HEK293 (cell line): ENCODE data around the gene MEI4.

Experiments
- CTCF ChIA-PET: fragments of 350-600 bp; formaldehyde crosslinking; extraction: SDS; loops from one replicate; lab custom pipeline; 2021; ENCODE audit warnings: antibody characterized with exemption; lab: Yijun Ruan, JAX
- POLR2A ChIA-PET: fragments of 300-600 bp; formaldehyde crosslinking; extraction: SDS; loops from one replicate; lab custom pipeline; 2020; ENCODE audit warnings: antibody characterized with exemption, inconsistent platforms; lab: Yijun Ruan, JAX
- H3K27ac ChIP-seq: fragments of 200-500 bp; sonication (Bioruptor generic); 2 replicates; pipeline ENCODE4 v1.5.1; 2014; ENCODE audit warnings: low read depth, low read length, control low read depth, inconsistent platforms; ENCODE audit errors: extremely low read depth
- H3K36me3 ChIP-seq, 2 experiments: fragments of 200-500 bp in 1 of 2; sonication (Bioruptor generic) in 1 of 2; 1 replicate in 1 of 2; 2 replicates in 1 of 2; pipeline ENCODE4 v1.5.1; 2014 to 2017; ENCODE audit warnings: inconsistent platforms in 2 of 2, low read length in 2 of 2; ENCODE audit not compliant: control insufficient read depth in 2 of 2, insufficient read depth in 1 of 2
- H3K4me1 ChIP-seq: fragments of 200-500 bp; sonication (Bioruptor generic); 2 replicates; pipeline ENCODE4 v1.5.1; 2014; ENCODE audit warnings: mild to moderate bottlenecking, low read length, inconsistent platforms; ENCODE audit not compliant: control insufficient read depth, insufficient read depth
- H3K4me3 ChIP-seq: 2 replicates; pipeline ENCODE4 v1.5.1; 2011; ENCODE audit warnings: low read depth, mild to moderate bottlenecking, control low read depth, low read length, moderate library complexity
- H3K9me3 ChIP-seq: fragments of 200-500 bp; sonication (Bioruptor generic); 2 replicates; pipeline ENCODE4 v1.5.1; 2014; ENCODE audit warnings: low read depth, low read length, inconsistent platforms; ENCODE audit not compliant: control insufficient read depth, insufficient read depth
- GLIS2 ChIP-seq: fragments of 450-650 bp; formaldehyde crosslinking; IDR thresholded peaks from 2 replicates; pipeline ENCODE4 v1.5.1; 2016; ENCODE audit warnings: missing biosample characterization, missing genetic modification characterization
- KLF7 ChIP-seq: fragments of 450-650 bp; formaldehyde crosslinking; IDR thresholded peaks from 2 replicates; pipeline ENCODE4 v1.5.1; 2016; ENCODE audit warnings: missing biosample characterization, missing genetic modification characterization, borderline replicate concordance
- KLF8 ChIP-seq: fragments of 450-650 bp; formaldehyde crosslinking; IDR thresholded peaks from 2 replicates; pipeline ENCODE4 v1.5.1; 2016; ENCODE audit warnings: missing biosample characterization, missing genetic modification characterization
- MEIS1 ChIP-seq: sonication (generic); formaldehyde crosslinking; IDR thresholded peaks from 2 replicates; pipeline ENCODE4 v1.8.1; 2022; ENCODE audit warnings: missing genetic modification reagents, mild to moderate bottlenecking, borderline replicate concordance
- OVOL3 ChIP-seq: fragments of 450-650 bp; formaldehyde crosslinking; IDR thresholded peaks from 2 replicates; pipeline ENCODE4 v1.5.1; 2016; ENCODE audit warnings: missing biosample characterization, missing genetic modification characterization
- PATZ1 ChIP-seq: fragments of 450-650 bp; formaldehyde crosslinking; IDR thresholded peaks from 2 replicates; pipeline ENCODE4 v1.5.1; 2016; ENCODE audit warnings: missing biosample characterization, missing genetic modification characterization
- REST ChIP-seq: fragments of 450-650 bp; formaldehyde crosslinking; IDR thresholded peaks from 2 replicates; pipeline ENCODE4 v1.5.1; 2016; ENCODE audit warnings: missing biosample characterization, missing genetic modification characterization
- ZBTB44 ChIP-seq: fragments of 450-650 bp; IDR thresholded peaks from 2 replicates; pipeline ENCODE4 v1.5.1; 2018; ENCODE audit warnings: missing biosample characterization, mild to moderate bottlenecking, missing genetic modification characterization
- ZFP37 ChIP-seq: fragments of 450-650 bp; formaldehyde crosslinking; IDR thresholded peaks from 2 replicates; pipeline ENCODE4 v1.5.1; 2016; ENCODE audit warnings: missing biosample characterization, missing genetic modification characterization
- ZFP41 ChIP-seq: fragments of 450-650 bp; formaldehyde crosslinking; IDR thresholded peaks from 2 replicates; pipeline ENCODE4 v1.5.1; 2016; ENCODE audit warnings: missing biosample characterization, missing genetic modification characterization, borderline replicate concordance
- ZNF133 ChIP-seq: fragments of 450-650 bp; formaldehyde crosslinking; IDR thresholded peaks from 2 replicates; pipeline ENCODE4 v1.5.1; 2016; ENCODE audit warnings: missing biosample characterization, missing genetic modification characterization
- ZNF175 ChIP-seq: fragments of 450-650 bp; formaldehyde crosslinking; IDR thresholded peaks from 2 replicates; pipeline ENCODE4 v1.5.1; 2016; ENCODE audit warnings: missing biosample characterization, missing genetic modification characterization
- ZNF19 ChIP-seq: fragments of 450-650 bp; formaldehyde crosslinking; IDR thresholded peaks from 2 replicates; pipeline ENCODE4; 2016; ENCODE audit warnings: missing biosample characterization, missing genetic modification characterization, low read depth
- ZNF404 ChIP-seq: fragments of 450-650 bp; formaldehyde crosslinking; IDR thresholded peaks from 2 replicates; pipeline ENCODE4 v1.5.1; 2017; ENCODE audit warnings: missing biosample characterization, missing genetic modification characterization
- ZNF529 ChIP-seq: fragments of 450-650 bp; formaldehyde crosslinking; IDR thresholded peaks from 2 replicates; pipeline ENCODE4 v1.5.1; 2017; ENCODE audit warnings: missing genetic modification characterization, missing biosample characterization; ENCODE audit not compliant: insufficient replicate concordance
- ZNF785 ChIP-seq: fragments of 450-650 bp; formaldehyde crosslinking; IDR thresholded peaks from 2 replicates; pipeline ENCODE4 v1.5.1; 2016; ENCODE audit warnings: missing biosample characterization, missing genetic modification characterization
- ZNF792 ChIP-seq: fragments of 450-650 bp; formaldehyde crosslinking; IDR thresholded peaks from 2 replicates; pipeline ENCODE4 v1.5.1; 2016; ENCODE audit warnings: missing biosample characterization, missing genetic modification characterization
- TF ChIP-seq, protein P1 (sequence below): fragments of 450-650 bp; formaldehyde crosslinking; IDR thresholded peaks from 2 replicates; pipeline ENCODE4 v1.5.1; 2016; ENCODE audit warnings: missing biosample characterization, missing genetic modification characterization, borderline replicate concordance
- TF ChIP-seq, protein P2 (sequence below): fragments of 450-650 bp; formaldehyde crosslinking; conservative IDR thresholded peaks from 2 replicates; pipeline ENCODE4 v1.5.1; 2016; ENCODE audit warnings: low read depth, missing biosample characterization, missing genetic modification characterization
- TF ChIP-seq, protein P3 (sequence below): fragments of 450-650 bp; formaldehyde crosslinking; IDR thresholded peaks from 2 replicates; pipeline ENCODE4 v1.5.1; 2016; ENCODE audit warnings: missing biosample characterization, missing genetic modification characterization

MEI4 gene

DNA sequence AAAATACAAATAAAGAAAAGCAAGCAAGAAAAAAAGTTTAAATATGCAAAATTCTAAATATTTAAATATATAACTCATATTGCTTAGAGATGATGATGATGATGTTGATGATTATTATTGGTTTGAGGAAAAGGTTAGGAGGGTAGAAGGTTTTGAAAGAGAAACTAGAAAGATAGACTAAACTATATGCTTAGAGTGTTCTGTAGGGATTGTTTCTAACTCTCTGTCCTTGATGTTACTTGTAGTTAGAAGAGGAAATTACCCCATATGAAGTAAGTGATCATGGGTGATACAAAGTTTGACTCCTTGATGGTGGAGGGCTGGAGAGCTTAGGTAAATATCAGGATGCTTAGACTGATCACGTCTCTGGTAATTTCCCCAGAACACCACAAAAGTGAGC lies 159.5 kb downstream of the MEI4 start:
- POLR2A ChIA-PET, result no interaction called here
- Histone ChIP-seq H3K27ac (no peak overlapping the region), H3K9me3 (no peaks in the 10 kb centered on the region), H3K4me1 (no peaks in the 10 kb centered on the region), H3K36me3 (no peaks in the 10 kb centered on the region), H3K4me3 (no peak overlapping the region)
- TF ChIP-seq ZNF133 (tag by site-specific recombination) (no peak), KLF7 (no peak), REST (tag by site-specific recombination) (no peak), PATZ1 (tag by site-specific recombination) (no peak), OVOL3 (tag by site-specific recombination) (no peak), ZNF792 (no peak), GLIS2 (no peak), ZFP37 (tag by site-specific recombination) (no peak), ZNF785 (tag by site-specific recombination) (no peak), ZNF19 (tag by site-specific recombination) (no peak), ZFP41 (no peak), ZBTB44 (no peak), ZNF404 (tag by site-specific recombination) (no peak), MEIS1 (CRISPR knock-in tag) (no peak), KLF8 (tag by site-specific recombination) (no peak), ZNF529 (tag by site-specific recombination) (no peak), ZNF175 (tag by site-specific recombination) (no peak)
- TF ChIP-seq, protein P1, sequence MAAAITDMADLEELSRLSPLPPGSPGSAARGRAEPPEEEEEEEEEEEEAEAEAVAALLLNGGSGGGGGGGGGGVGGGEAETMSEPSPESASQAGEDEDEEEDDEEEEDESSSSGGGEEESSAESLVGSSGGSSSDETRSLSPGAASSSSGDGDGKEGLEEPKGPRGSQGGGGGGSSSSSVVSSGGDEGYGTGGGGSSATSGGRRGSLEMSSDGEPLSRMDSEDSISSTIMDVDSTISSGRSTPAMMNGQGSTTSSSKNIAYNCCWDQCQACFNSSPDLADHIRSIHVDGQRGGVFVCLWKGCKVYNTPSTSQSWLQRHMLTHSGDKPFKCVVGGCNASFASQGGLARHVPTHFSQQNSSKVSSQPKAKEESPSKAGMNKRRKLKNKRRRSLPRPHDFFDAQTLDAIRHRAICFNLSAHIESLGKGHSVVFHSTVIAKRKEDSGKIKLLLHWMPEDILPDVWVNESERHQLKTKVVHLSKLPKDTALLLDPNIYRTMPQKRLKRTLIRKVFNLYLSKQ (tag by site-specific recombination), result no peak
- TF ChIP-seq, protein P2, sequence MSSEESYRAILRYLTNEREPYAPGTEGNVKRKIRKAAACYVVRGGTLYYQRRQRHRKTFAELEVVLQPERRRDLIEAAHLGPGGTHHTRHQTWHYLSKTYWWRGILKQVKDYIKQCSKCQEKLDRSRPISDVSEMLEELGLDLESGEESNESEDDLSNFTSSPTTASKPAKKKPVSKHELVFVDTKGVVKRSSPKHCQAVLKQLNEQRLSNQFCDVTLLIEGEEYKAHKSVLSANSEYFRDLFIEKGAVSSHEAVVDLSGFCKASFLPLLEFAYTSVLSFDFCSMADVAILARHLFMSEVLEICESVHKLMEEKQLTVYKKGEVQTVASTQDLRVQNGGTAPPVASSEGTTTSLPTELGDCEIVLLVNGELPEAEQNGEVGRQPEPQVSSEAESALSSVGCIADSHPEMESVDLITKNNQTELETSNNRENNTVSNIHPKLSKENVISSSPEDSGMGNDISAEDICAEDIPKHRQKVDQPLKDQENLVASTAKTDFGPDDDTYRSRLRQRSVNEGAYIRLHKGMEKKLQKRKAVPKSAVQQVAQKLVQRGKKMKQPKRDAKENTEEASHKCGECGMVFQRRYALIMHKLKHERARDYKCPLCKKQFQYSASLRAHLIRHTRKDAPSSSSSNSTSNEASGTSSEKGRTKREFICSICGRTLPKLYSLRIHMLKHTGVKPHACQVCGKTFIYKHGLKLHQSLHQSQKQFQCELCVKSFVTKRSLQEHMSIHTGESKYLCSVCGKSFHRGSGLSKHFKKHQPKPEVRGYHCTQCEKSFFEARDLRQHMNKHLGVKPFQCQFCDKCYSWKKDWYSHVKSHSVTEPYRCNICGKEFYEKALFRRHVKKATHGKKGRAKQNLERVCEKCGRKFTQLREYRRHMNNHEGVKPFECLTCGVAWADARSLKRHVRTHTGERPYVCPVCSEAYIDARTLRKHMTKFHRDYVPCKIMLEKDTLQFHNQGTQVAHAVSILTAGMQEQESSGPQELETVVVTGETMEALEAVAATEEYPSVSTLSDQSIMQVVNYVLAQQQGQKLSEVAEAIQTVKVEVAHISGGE (tag by site-specific recombination), result no peak
- TF ChIP-seq, protein P3, sequence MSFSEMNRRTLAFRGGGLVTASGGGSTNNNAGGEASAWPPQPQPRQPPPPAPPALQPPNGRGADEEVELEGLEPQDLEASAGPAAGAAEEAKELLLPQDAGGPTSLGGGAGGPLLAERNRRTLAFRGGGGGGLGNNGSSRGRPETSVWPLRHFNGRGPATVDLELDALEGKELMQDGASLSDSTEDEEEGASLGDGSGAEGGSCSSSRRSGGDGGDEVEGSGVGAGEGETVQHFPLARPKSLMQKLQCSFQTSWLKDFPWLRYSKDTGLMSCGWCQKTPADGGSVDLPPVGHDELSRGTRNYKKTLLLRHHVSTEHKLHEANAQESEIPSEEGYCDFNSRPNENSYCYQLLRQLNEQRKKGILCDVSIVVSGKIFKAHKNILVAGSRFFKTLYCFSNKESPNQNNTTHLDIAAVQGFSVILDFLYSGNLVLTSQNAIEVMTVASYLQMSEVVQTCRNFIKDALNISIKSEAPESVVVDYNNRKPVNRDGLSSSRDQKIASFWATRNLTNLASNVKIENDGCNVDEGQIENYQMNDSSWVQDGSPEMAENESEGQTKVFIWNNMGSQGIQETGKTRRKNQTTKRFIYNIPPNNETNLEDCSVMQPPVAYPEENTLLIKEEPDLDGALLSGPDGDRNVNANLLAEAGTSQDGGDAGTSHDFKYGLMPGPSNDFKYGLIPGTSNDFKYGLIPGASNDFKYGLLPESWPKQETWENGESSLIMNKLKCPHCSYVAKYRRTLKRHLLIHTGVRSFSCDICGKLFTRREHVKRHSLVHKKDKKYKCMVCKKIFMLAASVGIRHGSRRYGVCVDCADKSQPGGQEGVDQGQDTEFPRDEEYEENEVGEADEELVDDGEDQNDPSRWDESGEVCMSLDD (tag by site-specific recombination), result no peak
- CTCF ChIA-PET, result interaction anchor here (0.6 kb wide), 1 partner anchor 456 kb away, joined by 4 read pairs; no protein-coding TSS in a partner anchor
